ENCODE data around the gene GGTLC1.
"Not testable (repeated sequence)": the region's sequence is repeated elsewhere in the genome, so short reads cannot be mapped to it uniquely, and the experiment has no call there.

DNA sequence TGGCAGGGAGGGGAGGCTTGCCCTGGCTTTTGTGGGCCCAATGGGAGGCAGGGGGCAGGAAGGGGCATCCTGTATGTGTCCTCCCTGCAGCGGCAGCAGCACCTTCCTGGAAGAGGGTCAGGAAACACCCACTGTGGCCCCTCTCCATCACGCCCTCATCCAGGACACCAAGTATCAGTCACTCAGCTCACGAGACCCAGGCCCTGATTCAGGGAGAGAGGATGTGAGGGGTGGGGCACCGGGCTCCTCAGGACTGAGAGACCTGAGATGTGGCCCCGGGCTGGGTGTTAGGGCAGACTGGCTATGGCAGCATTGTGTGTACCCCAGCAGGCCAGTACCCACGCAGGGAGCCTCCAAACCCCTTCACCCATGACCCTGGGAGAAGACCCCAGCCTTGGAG, 9.2 kb downstream of the GGTLC1 start:
- TF ChIP-seq NR2F1 (conservative IDR thresholded peaks at IDR 0.05); POLR2AphosphoS5 (IDR thresholded peaks at IDR 0.05; ENCODE audit: low read length); MTA3 (IDR thresholded peaks at IDR 0.05; ENCODE audit: borderline replicate concordance, low read length): not testable (repeated sequence)

Data from GM12878 (cell line).